Measurements from ENCODE around the gene LEPR. TPM values are rescaled to one million over a fixed set of nuclear protein-coding genes. Genes with fewer than 3 reads are reported as not detected.

LEPR gene
- total RNA-seq, 1 experiment from 2014 or later: 5.3 TPM

GRCh38 chr1:65393928-65394327 lies 26.5 kb upstream of the LEPR start (continued):
- TF ChIP-seq ZMAT4 (CRISPR knock-in tag; IDR thresholded peaks at IDR 0.05) (no peak), ZNF416 (CRISPR knock-in tag; IDR thresholded peaks at IDR 0.05) (no peak), MYBL2 (CRISPR knock-in tag; IDR thresholded peaks at IDR 0.05) (no peak), E2F1 (CRISPR knock-in tag; IDR thresholded peaks at IDR 0.05) (no peak)

- Mint-ChIP-seq H3K9me3 (no peaks in the 10 kb centered on the region), H3K4me3 (no peak overlapping the region), H3K4me1 (peaks cover 7% of the 10 kb centered on the region), H3K27ac (no peak overlapping the region), H3K27me3 (ENCODE audit: low read depth) (no peaks in the 10 kb centered on the region), H3K36me3 (no peaks in the 10 kb centered on the region)
- ATAC-seq (peak; percentile 87), DNase-seq (ENCODE audit: low spot score) (no peak)
- ChIA-PET CTCF (interaction anchor here (1.0 kb wide), 1 partner anchor 63 kb away, joined by 3 read pairs; no protein-coding TSS in a partner anchor), POLR2A (no interaction called here)
- TF ChIP-seq ATF6 (CRISPR knock-in tag; IDR thresholded peaks at IDR 0.05) (no peak), PRRX2 (CRISPR knock-in tag; IDR thresholded peaks at IDR 0.05) (no peak), RORB (CRISPR knock-in tag; IDR thresholded peaks at IDR 0.05) (no peak), NR2C2 (CRISPR knock-in tag; IDR thresholded peaks at IDR 0.05) (no peak), ZNF416 (CRISPR knock-in tag; IDR thresholded peaks at IDR 0.05) (no peak), MLX (CRISPR knock-in tag; IDR thresholded peaks at IDR 0.05) (no peak), ZNF263 (CRISPR knock-in tag; IDR thresholded peaks at IDR 0.05; ENCODE audit: low read depth) (no peak), ZNF232 (CRISPR knock-in tag; IDR thresholded peaks at IDR 0.05) (no peak), SOX15 (CRISPR knock-in tag; IDR thresholded peaks at IDR 0.05) (no peak), FOXK1 (CRISPR knock-in tag; IDR thresholded peaks at IDR 0.05) (no peak), AFF4 (CRISPR knock-in tag; IDR thresholded peaks at IDR 0.05; ENCODE audit: borderline replicate concordance) (no peak), ZNF425 (CRISPR knock-in tag; conservative IDR thresholded peaks at IDR 0.05) (no peak)
Observed at GRCh38 chr1:65395887-65396612, 24.4 kb upstream of the LEPR start.

All from WTC11 (cell line).